Activated T-helper 17 cell treated with anti-CD3 and anti-CD28 coated beads, Interleukin-2, amount 50 U/mL, for 72 hours (primary cell): ENCODE results near the gene RASSF5. TPM values are rescaled to one million over a fixed set of nuclear protein-coding genes. Genes with fewer than 3 reads are reported as not detected.

Source experiments
- ATAC-seq: fragments of 150-1000 bp; cut with Tn5 transposase; replicated peaks from 2 replicates; pipeline ENCODE4 v1.10.0; 2021; ENCODE audit warnings: mild to moderate bottlenecking, moderate library complexity
- H3K27ac Mint-ChIP-seq: one replicate; pipeline ENCODE4 v1.8.0; 2022; ENCODE audit warnings: mixed read lengths
- H3K27me3 Mint-ChIP-seq: one replicate; pipeline ENCODE4 v1.8.0; 2022; ENCODE audit warnings: mixed read lengths
- H3K36me3 Mint-ChIP-seq: one replicate; pipeline ENCODE4 v1.8.0; 2022; ENCODE audit warnings: low read depth, mild to moderate bottlenecking, mixed read lengths
- H3K4me1 Mint-ChIP-seq: one replicate; pipeline ENCODE4 v1.8.0; 2022; ENCODE audit warnings: mixed read lengths
- H3K4me3 Mint-ChIP-seq: one replicate; pipeline ENCODE4 v1.8.0; 2022; ENCODE audit warnings: mild to moderate bottlenecking, mixed read lengths
- H3K9me3 Mint-ChIP-seq: one replicate; pipeline ENCODE4 v1.8.0; 2022; ENCODE audit warnings: mixed read lengths
- total RNA-seq, 2 donors: library from RNA; stranded (reverse); gene quantifications; one replicate each; pipeline ENCODE4 v1.2.3, GENCODE V29; 2022

Gene RASSF5
- total RNA-seq, 2 donors from 2014 or later, result 162 to 227 TPM

- Mint-ChIP-seq H3K4me3 (no peak overlapping the region), H3K27ac (no peak overlapping the region), H3K27me3 (no peaks in the 10 kb centered on the region), H3K4me1 (peaks cover 30% of the 10 kb centered on the region), H3K36me3 (no peaks in the 10 kb centered on the region), H3K9me3 (no peaks in the 10 kb centered on the region)
- no peak for ATAC-seq
These were observed 43.1 kb downstream of the RASSF5 start for GRCh38 chr1:206550446-206550845.

GRCh38 chr1:206551296-206551985 lies 44.1 kb downstream of the RASSF5 start:
- peak overlapping the region; percentile 84 for H3K4me3 Mint-ChIP-seq
- no peak for ATAC-seq
- H3K27ac Mint-ChIP-seq, result peak overlapping the region; percentile 84
- no peaks in the 10 kb centered on the region for H3K27me3 Mint-ChIP-seq
- H3K9me3 Mint-ChIP-seq, result no peaks in the 10 kb centered on the region
- H3K36me3 Mint-ChIP-seq, result peaks cover 5% of the 10 kb centered on the region
- H3K4me1 Mint-ChIP-seq, result peaks cover 37% of the 10 kb centered on the region

GRCh38 chr1:206551986-206552326 lies 44.6 kb downstream of the RASSF5 start:
- Mint-ChIP-seq H3K27ac (peak overlapping the region; percentile 84), H3K4me3 (peak overlapping the region; percentile 84), H3K27me3 (no peaks in the 10 kb centered on the region), H3K9me3 (no peaks in the 10 kb centered on the region), H3K36me3 (peaks cover 6% of the 10 kb centered on the region), H3K4me1 (peaks cover 38% of the 10 kb centered on the region)
- peak; percentile 83 for ATAC-seq

GRCh38 chr1:206554211-206554610 lies 46.9 kb downstream of the RASSF5 start:
- Mint-ChIP-seq H3K27me3 (no peaks in the 10 kb centered on the region), H3K9me3 (no peaks in the 10 kb centered on the region), H3K27ac (peak overlapping the region; percentile 84), H3K4me1 (peaks cover 38% of the 10 kb centered on the region), H3K36me3 (peaks cover 28% of the 10 kb centered on the region), H3K4me3 (peak overlapping the region; percentile 84)
- ATAC-seq, result no peak

GRCh38 chr1:206554701-206555472 lies 47.6 kb downstream of the RASSF5 start:
- ATAC-seq, result no peak
- Mint-ChIP-seq H3K27me3 (no peaks in the 10 kb centered on the region), H3K4me3 (peak overlapping the region; percentile 84), H3K27ac (peak overlapping the region; percentile 84), H3K36me3 (peaks cover 35% of the 10 kb centered on the region), H3K4me1 (peaks cover 38% of the 10 kb centered on the region), H3K9me3 (no peaks in the 10 kb centered on the region)

- peak; percentile 18 for ATAC-seq
- Mint-ChIP-seq H3K9me3 (no peaks in the 10 kb centered on the region), H3K4me1 (peaks cover 38% of the 10 kb centered on the region), H3K36me3 (peaks cover 41% of the 10 kb centered on the region), H3K27ac (peak overlapping the region; percentile 84), H3K27me3 (no peaks in the 10 kb centered on the region), H3K4me3 (peak overlapping the region; percentile 84)
These were observed 48.2 kb downstream of the RASSF5 start for GRCh38 chr1:206555473-206555935.

- Mint-ChIP-seq H3K27ac (peak overlapping the region; percentile 84), H3K9me3 (no peaks in the 10 kb centered on the region), H3K27me3 (no peaks in the 10 kb centered on the region), H3K36me3 (peaks cover 48% of the 10 kb centered on the region), H3K4me1 (peaks cover 42% of the 10 kb centered on the region), H3K4me3 (peak overlapping the region; percentile 84)
- peak; percentile 69 for ATAC-seq
These were observed 48.9 kb downstream of the RASSF5 start for GRCh38 chr1:206556047-206556749.

GRCh38 chr1:206556750-206557635 lies 49.7 kb downstream of the RASSF5 start:
- Mint-ChIP-seq H3K27me3 (no peaks in the 10 kb centered on the region), H3K27ac (peak overlapping the region; percentile 84), H3K36me3 (peaks cover 56% of the 10 kb centered on the region), H3K4me3 (peak overlapping the region; percentile 84), H3K9me3 (no peaks in the 10 kb centered on the region), H3K4me1 (peaks cover 40% of the 10 kb centered on the region)
- ATAC-seq, result peak; percentile 57

GRCh38 chr1:206557636-206558473 lies 50.5 kb downstream of the RASSF5 start:
- no peak for ATAC-seq
- Mint-ChIP-seq H3K9me3 (no peaks in the 10 kb centered on the region), H3K27ac (peak overlapping the region; percentile 84), H3K36me3 (peaks cover 65% of the 10 kb centered on the region), H3K4me1 (peaks cover 37% of the 10 kb centered on the region), H3K4me3 (peak overlapping the region; percentile 84), H3K27me3 (no peaks in the 10 kb centered on the region)

- no peaks in the 10 kb centered on the region for H3K9me3 Mint-ChIP-seq
- no peak for ATAC-seq
- H3K4me1 Mint-ChIP-seq, result peaks cover 35% of the 10 kb centered on the region
- H3K4me3 Mint-ChIP-seq, result peak overlapping the region; percentile 84
- H3K27ac Mint-ChIP-seq, result peak overlapping the region; percentile 84
- no peaks in the 10 kb centered on the region for H3K27me3 Mint-ChIP-seq
- peaks cover 76% of the 10 kb centered on the region for H3K36me3 Mint-ChIP-seq
These were observed 51.7 kb downstream of the RASSF5 start for GRCh38 chr1:206558794-206559671.

- H3K36me3 Mint-ChIP-seq, result peaks cover 82% of the 10 kb centered on the region
- no peaks in the 10 kb centered on the region for H3K9me3 Mint-ChIP-seq
- H3K27ac Mint-ChIP-seq, result peak overlapping the region; percentile 84
- H3K4me3 Mint-ChIP-seq, result peak overlapping the region; percentile 84
- H3K27me3 Mint-ChIP-seq, result no peaks in the 10 kb centered on the region
- H3K4me1 Mint-ChIP-seq, result peaks cover 36% of the 10 kb centered on the region
- ATAC-seq, result no peak
These were observed 52.3 kb downstream of the RASSF5 start for GRCh38 chr1:206559672-206559995.

- H3K4me3 Mint-ChIP-seq, result peak overlapping the region; percentile 84
These were observed 52.8 kb downstream of the RASSF5 start for GRCh38 chr1:206560007-206560716.

More at GRCh38 chr1:206560007-206560716, 52.8 kb downstream of the RASSF5 start:
- H3K27me3 Mint-ChIP-seq, result no peaks in the 10 kb centered on the region
- no peaks in the 10 kb centered on the region for H3K9me3 Mint-ChIP-seq
- ATAC-seq, result peak; percentile 16
- peak overlapping the region; percentile 84 for H3K27ac Mint-ChIP-seq
- peaks cover 88% of the 10 kb centered on the region for H3K36me3 Mint-ChIP-seq
- H3K4me1 Mint-ChIP-seq, result peaks cover 36% of the 10 kb centered on the region
